ENCODE measurements around the gene TPO.
"Not testable (repeated sequence)": the region's sequence is repeated elsewhere in the genome, so short reads cannot be mapped to it uniquely, and the experiment has no call there.

Gene TPO

GRCh38 chr2:1504311-1504750 lies 91.1 kb downstream of the TPO start:
- DNase-seq: no peak

- no peak for DNase-seq
Measured at GRCh38 chr2:1505031-1505441, 91.8 kb downstream of the TPO start.

- no peak for DNase-seq
Measured at GRCh38 chr2:1509271-1510065, 96.2 kb downstream of the TPO start.

- no peak for DNase-seq
Measured at GRCh38 chr2:1510176-1510575, 96.9 kb downstream of the TPO start.

- DNase-seq: no peak
Measured at GRCh38 chr2:1511455-1511854, 98.2 kb downstream of the TPO start.

GRCh38 chr2:1512321-1513289 lies 99.3 kb downstream of the TPO start:
- no peak for DNase-seq

GRCh38 chr2:1514391-1515072 lies 101.3 kb downstream of the TPO start:
- DNase-seq: no peak

GRCh38 chr2:1515073-1515430 lies 101.8 kb downstream of the TPO start:
- no peak for DNase-seq

GRCh38 chr2:1515986-1516797 lies 102.9 kb downstream of the TPO start:
- no peak for DNase-seq

GRCh38 chr2:1516798-1517060 lies 103.5 kb downstream of the TPO start:
- no peak for DNase-seq

- not testable (repeated sequence) for DNase-seq
Measured at GRCh38 chr2:1517291-1517690, 104.0 kb downstream of the TPO start.

GRCh38 chr2:1517786-1518185 lies 104.5 kb downstream of the TPO start:
- DNase-seq: no peak

- no peak for DNase-seq
Measured at GRCh38 chr2:1518331-1518803, 105.1 kb downstream of the TPO start.

- no peak for DNase-seq
Measured at GRCh38 chr2:1518867-1519530, 105.7 kb downstream of the TPO start.

GRCh38 chr2:1521191-1521877 lies 108.1 kb downstream of the TPO start:
- DNase-seq: no peak

GRCh38 chr2:1521878-1522830 lies 108.9 kb downstream of the TPO start:
- no peak for DNase-seq

GRCh38 chr2:1527153-1527992 lies 114.1 kb downstream of the TPO start:
- DNase-seq: no peak

GRCh38 chr2:1528273-1529064 lies 115.2 kb downstream of the TPO start:
- DNase-seq: no peak
